OCI-LY1 (cell line): ENCODE measurements around the gene SENP3.

Experiments
- CTCF ChIP-seq: fragments of 200-600 bp; sonication (generic), shearing (Covaris generic); IDR thresholded peaks from 2 replicates; pipeline ENCODE4 v1.5.1; 2017; ENCODE audit warnings: mild to moderate bottlenecking, antibody characterized with exemption, low read length, moderate library complexity, mixed read lengths
- EZH2 ChIP-seq: fragments of 200-600 bp; sonication (generic), shearing (Covaris generic); IDR thresholded peaks from 2 replicates; pipeline ENCODE4 v1.8.0; 2017; ENCODE audit warnings: borderline replicate concordance, mixed run types, mild to moderate bottlenecking, antibody characterized with exemption, low read length, moderate library complexity, mixed read lengths

- no peak for TF ChIP-seq EZH2
- no peak for TF ChIP-seq CTCF
Measured at GRCh38 chr17:7570351-7570750, 8.6 kb downstream of the SENP3 start.
